Body of pancreas (tissue), 4 donors: ENCODE results near the gene TOM1L2. TPM values are rescaled to one million over a fixed set of nuclear protein-coding genes. Genes with fewer than 3 reads are reported as not detected.

Source experiments
- ATAC-seq: fragments of 150-250 bp; one replicate; pipeline ENCODE4 v1.9.1; 2016
- DNase-seq, 4 donors: peaks; one replicate each; pipeline ENCODE4 v3.0.0-alpha.2; 2019
- H3K27ac ChIP-seq, 4 donors: fragments of 200-600 bp; sonication (generic); 1 replicate in 3 of 4; 2 replicates in 1 of 4; pipeline versions ENCODE4 v1.5.1 to v1.6.1; 2016 to 2019; ENCODE audit warnings: mild to moderate bottlenecking in 1 of 4, mixed read lengths in 1 of 4, moderate library complexity in 1 of 4
- H3K27me3 ChIP-seq, 2 donors: fragments of 200-600 bp; sonication (generic); one replicate each; pipeline ENCODE4 v1.6.0; 2016; ENCODE audit warnings: mild to moderate bottlenecking in 1 of 2
- H3K36me3 ChIP-seq, 2 donors: fragments of 200-600 bp; sonication (generic); replicated peaks in 1 of 2; 2 replicates each; pipeline ENCODE4 v1.5.1; 2016; ENCODE audit warnings: low read depth in 2 of 2; ENCODE audit not compliant: insufficient read depth in 1 of 2
- H3K4me1 ChIP-seq: fragments of 200-600 bp; sonication (generic); one replicate; pipeline ENCODE4 v1.6.0; 2016
- H3K4me3 ChIP-seq, 2 donors: fragments of 200-600 bp; sonication (generic); 1 replicate in 1 of 2; 2 replicates in 1 of 2; pipeline ENCODE4 v1.5.1; 2016 to 2019
- H3K9me3 ChIP-seq, 3 donors: fragments of 200-600 bp; sonication (generic); 1 replicate in 2 of 3; 2 replicates in 1 of 3; pipeline ENCODE4 v1.5.1; 2016
- POLR2A ChIP-seq, 3 donors: fragments of 450-650 bp; IDR thresholded peaks; one replicate each; pipeline ENCODE4 v1.6.1; 2016; ENCODE audit warnings: antibody characterized with exemption in 3 of 3, mild to moderate bottlenecking in 2 of 3
- WGBS, 2 donors: methylation state at CpG; one replicate each; pipeline ENCODE4 v1.1.5; 2017; 5-methylcytosine and 5-hydroxymethylcytosine counted together
- intact Hi-C: fragments of 100-400 bp; cut with DNase I; formaldehyde crosslinking; loops from one replicate; pipeline ENCODE4 v1.15.1; 2023
- total RNA-seq, 2 donors: library from RNA; depleted of rRNA; stranded (reverse); fragments of >200 nt; gene quantifications; one replicate each; pipeline ENCODE4 v1.1.0, GENCODE V29; 2016
- TF ChIP-seq, protein P1 (sequence below), 7 experiments: fragments of 450-650 bp in 4 of 7; fragments of 200-600 bp in 3 of 7; sonication (generic) in 3 of 7; IDR thresholded peaks; one replicate each; pipeline ENCODE4 v1.5.1; 2016 to 2019; ENCODE audit warnings: antibody characterized with exemption in 7 of 7

TOM1L2 gene
- total RNA-seq, 2 donors from 2014 or later: 35.9 to 55.8 TPM

DNA sequence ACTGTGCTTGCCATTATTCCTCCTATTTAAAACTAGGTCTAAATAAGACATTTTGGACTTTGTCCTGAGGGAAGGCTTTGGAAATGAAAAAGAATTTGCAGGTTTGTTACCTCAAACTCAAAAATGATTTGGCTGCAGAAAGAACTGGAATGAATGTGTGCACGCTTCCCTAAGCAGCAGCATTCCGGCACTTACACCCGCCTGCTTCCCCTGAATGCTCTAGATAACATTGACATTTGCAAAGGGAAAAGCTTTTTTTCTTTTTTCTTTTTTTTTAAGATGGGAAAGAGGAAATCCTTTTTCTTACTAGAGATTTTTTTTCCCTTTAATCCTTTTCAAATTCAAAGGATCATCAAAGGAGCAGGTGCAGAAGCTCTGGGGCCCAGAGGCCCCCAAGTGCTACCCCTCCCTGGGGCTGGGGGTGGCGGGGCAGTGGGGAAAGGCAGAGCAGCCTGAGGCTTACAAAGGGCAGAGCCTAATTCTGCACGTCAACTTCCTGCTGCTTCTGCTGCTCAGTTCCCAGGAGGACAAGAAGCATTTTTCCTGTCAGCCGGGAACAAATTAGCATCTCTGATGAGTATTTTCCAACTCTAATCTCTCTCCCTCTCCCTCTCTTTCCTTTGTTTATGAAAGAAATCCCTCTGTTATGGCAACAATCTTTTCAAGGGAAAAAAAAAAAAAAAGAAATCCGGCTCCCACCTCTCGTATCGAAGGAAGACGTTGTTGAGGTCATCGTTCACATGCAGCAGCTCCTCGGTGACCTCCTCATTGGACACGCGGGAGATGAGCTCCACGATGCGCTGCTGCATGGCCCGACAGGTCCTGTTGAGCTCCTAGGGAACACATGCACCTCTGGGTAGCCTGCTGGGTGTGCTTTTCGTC is 103.3 kb downstream of the TOM1L2 start:
- DNase-seq: no peak
- peak overlapping the region in 1 of 4 donors; percentile 17 for H3K27ac ChIP-seq
- intact Hi-C loops: no loop called here

DNA sequence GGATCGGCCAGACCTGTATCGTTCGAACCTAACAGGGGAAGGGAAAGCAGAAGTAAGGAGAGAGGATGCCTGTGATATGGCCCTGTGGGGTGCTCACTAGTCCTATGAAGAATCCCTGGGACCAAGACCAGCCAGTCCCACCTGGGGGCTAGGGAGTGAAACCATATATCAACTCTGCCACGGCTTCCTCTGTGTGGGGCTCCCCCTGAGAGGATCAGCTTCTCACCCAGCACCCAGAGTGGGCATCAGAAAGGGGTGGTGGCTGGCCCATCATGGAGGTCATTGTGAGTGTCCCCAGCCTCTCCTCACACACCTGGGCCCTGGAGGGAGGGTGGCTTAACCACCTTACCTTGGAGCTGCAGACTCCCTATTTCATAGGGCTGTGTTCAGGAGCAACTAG is 105.3 kb downstream of the TOM1L2 start:
- 90 to 97% methylated on average over 3 to 4 of the region's 4 CpGs for WGBS, 2 donors

More for the DNA sequence above, 103.3 kb downstream of the TOM1L2 start:
- Histone ChIP-seq H3K4me3 (no peak overlapping the region), H3K36me3 (no peaks in the 10 kb centered on the region), H3K4me1 (no peaks in the 10 kb centered on the region), H3K27me3 (no peaks in the 10 kb centered on the region), H3K9me3 (no peaks in the 10 kb centered on the region)
- 82 to 88% methylated on average over 18 of the region's 18 CpGs for WGBS, 2 donors
- TF ChIP-seq POLR2A (IDR thresholded peaks at IDR 0.05): no peak
- TF ChIP-seq, protein P1, sequence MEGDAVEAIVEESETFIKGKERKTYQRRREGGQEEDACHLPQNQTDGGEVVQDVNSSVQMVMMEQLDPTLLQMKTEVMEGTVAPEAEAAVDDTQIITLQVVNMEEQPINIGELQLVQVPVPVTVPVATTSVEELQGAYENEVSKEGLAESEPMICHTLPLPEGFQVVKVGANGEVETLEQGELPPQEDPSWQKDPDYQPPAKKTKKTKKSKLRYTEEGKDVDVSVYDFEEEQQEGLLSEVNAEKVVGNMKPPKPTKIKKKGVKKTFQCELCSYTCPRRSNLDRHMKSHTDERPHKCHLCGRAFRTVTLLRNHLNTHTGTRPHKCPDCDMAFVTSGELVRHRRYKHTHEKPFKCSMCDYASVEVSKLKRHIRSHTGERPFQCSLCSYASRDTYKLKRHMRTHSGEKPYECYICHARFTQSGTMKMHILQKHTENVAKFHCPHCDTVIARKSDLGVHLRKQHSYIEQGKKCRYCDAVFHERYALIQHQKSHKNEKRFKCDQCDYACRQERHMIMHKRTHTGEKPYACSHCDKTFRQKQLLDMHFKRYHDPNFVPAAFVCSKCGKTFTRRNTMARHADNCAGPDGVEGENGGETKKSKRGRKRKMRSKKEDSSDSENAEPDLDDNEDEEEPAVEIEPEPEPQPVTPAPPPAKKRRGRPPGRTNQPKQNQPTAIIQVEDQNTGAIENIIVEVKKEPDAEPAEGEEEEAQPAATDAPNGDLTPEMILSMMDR (IDR thresholded peaks at IDR 0.05): no peak
- peak; percentile 43 for ATAC-seq

DNA sequence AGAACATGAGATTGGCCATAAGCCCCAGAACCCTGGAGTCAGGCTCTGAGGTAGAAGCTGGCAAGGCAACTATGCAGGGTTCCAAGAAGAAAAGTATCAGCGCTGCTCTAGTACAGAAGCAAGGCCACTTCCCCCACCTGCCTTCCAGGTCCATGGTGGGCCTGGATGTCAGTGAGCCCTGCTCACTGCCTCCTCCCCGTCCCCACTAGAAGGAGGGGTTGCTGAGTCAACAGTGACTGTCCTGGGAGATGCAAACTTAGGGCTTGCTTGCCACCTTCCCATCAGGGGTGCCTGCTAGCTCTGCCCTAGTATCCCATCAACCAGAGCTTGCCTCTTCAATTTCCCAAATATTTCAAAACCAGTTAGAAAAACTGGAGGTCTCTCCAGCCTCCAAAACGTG is 105.8 kb downstream of the TOM1L2 start:
- Histone ChIP-seq H3K4me1 (no peaks in the 10 kb centered on the region), H3K27ac (no peak overlapping the region), H3K9me3 (no peaks in the 10 kb centered on the region), H3K4me3 (no peak overlapping the region), H3K36me3 (no peaks in the 10 kb centered on the region), H3K27me3 (no peaks in the 10 kb centered on the region)
- WGBS, 2 donors: 60 to 87% methylated on average over 1 to 3 of the region's 3 CpGs
- no peak for TF ChIP-seq POLR2A (IDR thresholded peaks at IDR 0.05)
- TF ChIP-seq, protein P1 (IDR thresholded peaks at IDR 0.05): no peak
- DNase-seq (no peak), ATAC-seq (no peak)
- intact Hi-C loops: no loop called here

More for the DNA sequence above, 105.3 kb downstream of the TOM1L2 start:
- no peak overlapping the region for H3K27ac ChIP-seq
- no peaks in the 10 kb centered on the region for H3K27me3 ChIP-seq
- no peak for TF ChIP-seq POLR2A (IDR thresholded peaks at IDR 0.05)
- TF ChIP-seq, protein P1 (IDR thresholded peaks at IDR 0.05): no peak
- ATAC-seq (no peak), DNase-seq (no peak)
- no peak overlapping the region for H3K4me3 ChIP-seq
- H3K9me3 ChIP-seq: no peaks in the 10 kb centered on the region
- H3K36me3 ChIP-seq: no peaks in the 10 kb centered on the region
- intact Hi-C loops: no loop called here
- H3K4me1 ChIP-seq: no peaks in the 10 kb centered on the region

DNA sequence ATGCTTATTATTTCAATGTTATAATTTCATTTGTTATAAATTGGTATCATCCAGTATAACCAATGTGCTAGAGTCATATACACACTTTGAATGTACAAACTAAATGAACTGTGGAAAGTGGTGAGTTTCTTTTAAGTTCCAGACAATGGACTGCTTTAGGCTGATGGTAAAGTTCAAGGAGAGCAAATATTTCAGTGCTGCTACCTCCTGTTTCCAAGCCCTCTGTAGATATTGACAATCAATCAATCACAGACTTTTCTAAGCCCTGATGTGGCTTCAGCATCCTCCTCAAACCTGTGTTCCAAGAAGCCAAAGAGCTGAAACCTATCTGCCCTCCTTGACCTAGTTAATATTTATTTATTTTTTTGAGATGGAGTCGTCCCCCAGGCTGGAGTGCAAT is 107.2 kb downstream of the TOM1L2 start:
- 47 to 74% methylated on average over 1 of the region's 1 CpG for WGBS, 2 donors
- no peak overlapping the region for H3K4me3 ChIP-seq
- no peak for DNase-seq
- ATAC-seq: no peak
- no peaks in the 10 kb centered on the region for H3K27me3 ChIP-seq
- H3K27ac ChIP-seq: no peak overlapping the region
- H3K36me3 ChIP-seq: no peaks in the 10 kb centered on the region
- no peaks in the 10 kb centered on the region for H3K4me1 ChIP-seq
- no peaks in the 10 kb centered on the region for H3K9me3 ChIP-seq
- TF ChIP-seq, protein P1 (IDR thresholded peaks at IDR 0.05): no peak
- no peak for TF ChIP-seq POLR2A (IDR thresholded peaks at IDR 0.05)
- intact Hi-C loops: no loop called here

DNA sequence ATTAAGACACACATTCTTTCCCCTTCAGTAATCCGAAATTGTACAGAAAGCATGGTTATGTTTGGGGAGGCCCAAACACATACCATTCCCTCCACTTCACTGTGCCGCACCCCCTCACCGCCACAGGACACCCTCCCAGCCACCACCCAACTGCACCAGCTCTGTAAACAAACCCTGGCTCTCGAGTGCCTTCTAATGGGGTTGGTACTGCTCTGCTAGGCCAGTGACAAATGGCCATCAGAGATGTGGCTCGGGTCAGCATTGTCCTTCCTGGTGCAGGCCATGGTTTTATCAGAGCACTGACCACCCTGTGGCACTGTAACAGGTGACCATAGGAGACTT is 111.5 kb downstream of the TOM1L2 start:
- no peaks in the 10 kb centered on the region for H3K27me3 ChIP-seq
- WGBS, 2 donors: 71 to 75% methylated on average over 5 of the region's 5 CpGs
- no peak for DNase-seq
- no peak for TF ChIP-seq POLR2A (IDR thresholded peaks at IDR 0.05)
- TF ChIP-seq, protein P1 (IDR thresholded peaks at IDR 0.05): no peak
- H3K27ac ChIP-seq: no peak overlapping the region
- H3K4me3 ChIP-seq: no peak overlapping the region
- H3K36me3 ChIP-seq: no peaks in the 10 kb centered on the region
- intact Hi-C loops: no loop called here
- no peaks in the 10 kb centered on the region for H3K9me3 ChIP-seq
- ATAC-seq: no peak
- H3K4me1 ChIP-seq: peaks cover 10% of the 10 kb centered on the region
